NCI-H1930 (cell line): ENCODE results near the gene DNAJC6.
"Not testable (repeated sequence)": the region's sequence is repeated elsewhere in the genome, so short reads cannot be mapped to it uniquely, and the experiment has no call there.

ENCODE experiments used
- DNase-seq, 2 experiments: peaks; one replicate each; lab custom pipeline; 2025; lab: John Stamatoyannopoulos, UW

The DNAJC6 gene

DNA sequence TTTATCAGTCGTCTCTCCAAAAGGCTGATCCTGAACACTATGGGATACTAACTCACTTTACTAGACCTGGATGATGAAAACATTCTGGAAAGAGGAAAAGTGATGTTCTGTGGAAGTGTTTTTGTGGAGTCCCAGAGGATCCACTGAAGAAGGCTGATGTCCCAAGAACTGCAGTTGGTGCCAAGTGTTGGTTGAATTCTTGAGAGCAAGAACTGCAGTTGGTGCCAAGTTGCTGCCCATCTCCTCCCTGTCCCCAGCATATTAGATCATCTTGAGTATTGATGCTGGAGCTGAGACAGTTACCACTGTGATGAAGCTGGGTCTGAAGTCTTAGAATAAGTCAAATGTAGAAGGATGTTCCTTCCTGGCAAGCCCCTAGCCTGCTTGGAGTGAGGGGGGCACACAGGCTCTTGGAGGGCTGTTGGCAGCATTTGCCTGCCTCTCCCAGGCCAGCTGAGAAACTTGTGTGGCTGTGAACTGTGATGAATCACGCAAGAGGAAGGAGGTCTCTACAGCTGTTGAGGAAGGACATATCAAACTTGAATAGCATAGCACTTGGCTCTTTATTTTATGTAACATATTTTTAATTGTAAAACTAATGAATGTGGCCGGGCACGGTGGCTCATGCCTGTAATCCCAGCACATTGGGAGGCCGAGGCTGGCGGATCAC lies 48.1 kb downstream of the DNAJC6 start:
- no peak for DNase-seq

- no peak for DNase-seq
These were observed 50.5 kb downstream of the DNAJC6 start for GRCh38 chr1:65359888-65360287.

- no peak for DNase-seq
These were observed 51.3 kb downstream of the DNAJC6 start for GRCh38 chr1:65360648-65361047.

DNA sequence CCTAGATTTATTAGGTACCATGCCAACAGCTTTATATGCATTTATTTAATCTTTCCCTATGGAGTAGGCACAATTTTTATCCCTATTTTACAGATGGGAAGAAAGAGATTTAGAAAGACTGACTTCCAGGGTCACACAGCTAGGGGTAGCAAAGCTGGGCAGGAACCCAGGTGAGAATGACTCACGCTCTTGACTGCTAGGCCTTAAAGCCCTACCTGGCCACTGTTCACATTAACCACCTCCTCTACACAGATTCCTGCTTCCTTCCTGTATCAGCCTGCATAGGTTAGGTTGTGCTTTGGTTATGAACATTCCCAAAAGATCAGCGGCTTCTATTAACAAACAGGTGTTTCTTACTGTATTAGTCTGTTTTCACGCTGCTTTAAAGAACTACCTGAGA lies 53.2 kb downstream of the DNAJC6 start:
- no peak for DNase-seq

DNA sequence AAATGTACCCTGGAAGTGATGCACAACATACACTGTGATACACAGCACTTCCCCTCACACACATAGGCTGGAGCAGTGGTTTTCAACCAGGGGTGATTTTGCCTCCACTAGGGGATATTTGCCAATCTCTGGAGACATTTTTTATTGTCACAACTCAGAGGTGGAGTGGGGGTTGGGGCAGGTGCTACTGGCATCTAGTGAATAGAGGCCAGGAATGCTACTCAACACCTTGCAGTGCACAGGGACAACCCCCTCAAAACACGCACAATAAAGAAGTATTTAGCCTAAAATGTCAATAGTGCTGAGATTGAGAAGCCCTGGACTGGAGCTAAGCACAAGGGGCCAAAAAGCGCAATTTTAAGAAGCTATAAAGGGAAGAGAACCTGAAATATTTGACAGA lies 54.1 kb downstream of the DNAJC6 start:
- DNase-seq, result no peak

DNA sequence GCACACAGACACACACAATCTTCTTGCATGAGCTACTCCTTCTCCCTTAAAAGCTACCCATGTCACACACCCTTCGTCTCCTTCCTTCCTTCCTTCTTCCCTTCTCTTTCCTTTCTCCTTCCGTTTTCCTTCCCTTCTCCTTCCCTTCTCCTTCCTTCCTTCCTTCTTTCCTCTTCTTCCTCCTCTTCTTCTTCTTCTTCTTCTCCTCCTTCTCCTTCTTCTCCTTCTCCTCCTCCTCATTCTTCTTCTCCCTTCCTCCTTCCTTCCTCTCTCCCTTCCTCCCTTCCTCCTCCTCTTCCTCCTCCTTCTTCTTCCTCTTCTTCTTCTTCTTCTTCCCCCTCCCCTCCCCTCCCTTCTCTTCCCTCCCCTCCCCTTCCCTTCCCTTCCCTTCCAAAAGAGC lies 59.1 kb downstream of the DNAJC6 start:
- DNase-seq, result no peak

DNA sequence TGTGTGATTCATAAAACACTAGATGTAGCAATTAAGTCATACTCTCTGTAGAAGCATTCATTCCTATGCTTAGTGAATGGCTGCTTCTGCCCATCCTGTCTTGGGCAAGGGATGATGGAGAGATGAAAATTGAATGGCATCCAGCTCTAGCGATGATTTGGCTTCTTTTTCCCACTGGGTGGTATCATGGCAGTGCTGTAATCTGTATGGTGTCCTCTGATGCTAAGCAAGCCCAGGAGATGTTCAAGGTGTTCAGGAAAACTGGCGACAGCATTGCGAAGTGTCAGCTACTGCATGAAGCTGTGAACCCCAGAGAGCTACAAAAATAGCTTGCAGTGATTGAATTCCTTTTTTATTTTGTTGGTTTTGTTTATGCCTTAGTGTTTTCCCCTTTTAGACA lies 62.2 kb downstream of the DNAJC6 start:
- no peak for DNase-seq

GRCh38 chr1:65372557-65372956 lies 63.2 kb downstream of the DNAJC6 start:
- no peak for DNase-seq

DNA sequence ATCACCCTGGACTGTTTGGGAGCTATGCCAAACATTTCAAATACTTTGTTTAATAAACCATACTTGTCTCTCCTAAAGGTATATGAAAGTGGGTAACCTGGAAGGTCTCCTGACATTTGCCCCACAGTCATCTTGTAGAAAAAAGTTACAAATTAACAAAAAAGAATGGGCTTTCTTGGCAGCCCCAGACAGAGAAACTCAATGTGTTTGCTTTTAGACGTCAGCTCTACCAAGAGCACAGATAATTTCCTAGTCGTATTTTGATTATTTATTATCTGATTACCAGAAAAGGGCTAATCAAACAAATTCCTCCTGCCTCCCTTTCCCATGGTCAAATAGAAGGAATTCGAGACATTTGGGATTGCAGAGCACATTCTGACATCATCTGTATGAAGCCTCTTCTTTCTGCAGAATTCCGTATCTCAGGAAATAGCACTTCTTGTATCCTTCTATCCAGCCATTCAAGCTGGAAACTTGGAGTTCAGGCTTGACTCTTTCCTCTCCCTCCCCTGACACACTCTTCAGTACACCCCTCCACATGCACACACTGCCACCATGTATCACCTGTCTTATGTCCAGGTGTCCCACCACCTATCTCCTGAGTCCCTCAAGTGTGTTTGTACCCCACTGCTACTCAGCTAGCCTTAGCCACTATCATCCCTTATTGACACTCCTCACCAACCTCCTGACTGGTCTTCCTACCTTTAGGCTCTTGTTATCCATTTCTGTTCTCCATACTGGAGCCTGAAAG lies 68.3 kb downstream of the DNAJC6 start:
- no peak for DNase-seq

- no peak for DNase-seq
These were observed 69.1 kb downstream of the DNAJC6 start for GRCh38 chr1:65378247-65378946.

GRCh38 chr1:65384426-65384825 lies 75.1 kb downstream of the DNAJC6 start:
- DNase-seq, result not testable (repeated sequence)

- DNase-seq, result no peak
These were observed 77.1 kb downstream of the DNAJC6 start for GRCh38 chr1:65386439-65386838.

- no peak for DNase-seq
These were observed 78.5 kb downstream of the DNAJC6 start for GRCh38 chr1:65387821-65388220.

DNA sequence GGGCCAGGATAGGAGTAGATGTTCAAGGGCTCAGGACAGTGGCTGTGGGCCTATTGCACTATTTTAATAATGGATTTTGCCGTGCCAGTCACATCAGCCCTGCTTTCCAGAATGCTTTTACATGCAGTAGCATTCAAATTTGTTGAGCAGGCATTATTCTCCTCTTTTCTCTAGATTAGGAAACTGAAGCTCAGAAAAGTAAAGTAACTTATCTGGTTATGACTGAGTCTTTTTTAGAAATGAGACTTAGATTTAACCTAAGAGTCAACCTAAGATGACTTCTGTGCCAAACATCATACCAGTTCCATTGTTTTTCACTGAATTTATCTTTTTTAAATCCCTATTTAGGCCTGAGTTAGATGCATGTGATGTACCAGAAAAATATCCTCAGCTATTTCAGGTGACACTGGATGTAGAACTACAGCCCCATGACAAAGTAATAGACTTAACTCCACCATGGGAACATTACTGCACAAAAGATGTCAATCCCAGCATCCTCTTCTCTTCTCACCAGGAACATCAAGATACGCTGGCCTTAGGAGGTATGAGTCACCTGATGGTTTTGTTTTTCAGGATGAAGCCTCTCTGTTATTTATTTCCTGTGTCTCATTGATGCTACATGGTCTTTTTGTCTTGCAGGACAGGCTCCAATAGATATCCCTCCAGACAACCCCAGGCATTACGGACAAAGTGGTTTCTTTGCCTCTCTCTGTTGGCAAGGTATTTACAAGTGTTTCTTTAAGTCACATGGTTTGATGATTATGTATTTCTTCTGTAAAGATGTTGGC lies 79.8 kb downstream of the DNAJC6 start:
- DNase-seq, result no peak

- no peak for DNase-seq
These were observed 83.2 kb downstream of the DNAJC6 start for GRCh38 chr1:65392497-65392896.

GRCh38 chr1:65393347-65393746 lies 84.0 kb downstream of the DNAJC6 start:
- DNase-seq, result no peak

GRCh38 chr1:65393928-65394327 lies 84.6 kb downstream of the DNAJC6 start:
- no peak for DNase-seq

DNA sequence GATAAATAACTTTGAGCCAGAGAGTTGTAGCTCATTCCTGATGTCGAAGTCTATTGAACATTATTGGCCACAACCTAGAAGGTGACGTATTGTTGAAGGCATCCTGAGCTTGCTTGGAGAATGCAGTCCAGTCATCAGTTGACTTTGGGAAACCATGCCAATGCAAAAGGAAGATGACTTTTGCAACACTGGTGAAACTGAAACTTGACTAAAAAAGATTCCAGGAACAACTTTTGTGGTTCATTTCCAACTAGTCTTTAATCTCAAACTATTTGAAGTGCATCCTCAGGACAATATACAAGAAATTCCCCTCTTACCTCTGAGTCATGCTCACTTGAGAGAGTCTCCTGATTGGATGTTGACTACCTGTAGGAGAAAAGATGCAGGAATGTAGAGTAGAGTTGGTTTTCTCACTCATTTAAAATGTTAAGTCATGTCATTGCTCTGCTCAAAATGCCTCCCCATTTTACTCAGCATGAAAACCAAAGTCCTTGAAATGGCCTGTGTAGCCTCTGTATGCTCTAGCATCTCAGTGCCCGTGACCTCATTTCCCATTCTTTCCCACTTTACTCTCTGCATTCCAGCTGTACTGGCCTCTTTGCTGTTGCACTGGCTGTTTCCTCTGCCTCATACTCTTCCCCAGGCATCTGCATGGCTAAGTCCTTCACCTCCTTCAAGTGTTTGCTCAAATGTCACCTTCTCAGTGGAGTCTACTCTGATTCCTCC lies 86.7 kb downstream of the DNAJC6 start:
- no peak for DNase-seq

- DNase-seq, result no peak
These were observed 88.7 kb downstream of the DNAJC6 start for GRCh38 chr1:65398083-65398482.

- no peak for DNase-seq
These were observed 89.7 kb downstream of the DNAJC6 start for GRCh38 chr1:65399003-65399402.

GRCh38 chr1:65401612-65402011 lies 92.3 kb downstream of the DNAJC6 start:
- no peak for DNase-seq

GRCh38 chr1:65404941-65405340 lies 95.6 kb downstream of the DNAJC6 start:
- DNase-seq, result no peak
